DMS53 treated with DMSO at 0.1 percent for 48 hours (cell line): Measurements from ENCODE around the gene ZC3H4.
"Not testable (repeated sequence)": the region's sequence is repeated elsewhere in the genome, so short reads cannot be mapped to it uniquely, and the experiment has no call there.

Source experiments
- DNase-seq: peaks from one replicate; lab custom pipeline; 2025; ENCODE audit not compliant: unreplicated experiment; lab: John Stamatoyannopoulos, UW

Gene ZC3H4

DNA sequence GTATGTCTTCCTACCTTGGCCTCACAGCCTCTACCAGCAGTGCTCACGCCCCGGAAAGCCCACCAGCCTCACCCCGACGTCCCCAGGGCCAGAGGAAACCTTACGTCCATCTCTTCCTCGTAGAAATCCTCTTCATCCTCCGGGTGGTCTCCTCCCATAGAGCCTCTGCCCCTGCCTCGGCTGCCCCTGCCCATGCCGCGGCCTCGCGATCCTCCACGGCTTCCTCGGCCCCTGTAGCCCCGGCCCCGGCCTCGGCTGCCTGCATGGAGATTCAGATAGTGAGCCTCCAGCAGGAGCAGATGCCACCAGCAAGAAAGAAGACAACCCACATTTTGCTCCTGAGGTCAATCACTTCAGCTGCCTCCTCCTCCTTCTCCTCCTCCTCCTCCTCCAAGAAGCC, 27.3 kb downstream of the ZC3H4 start:
- no peak for DNase-seq

DNA sequence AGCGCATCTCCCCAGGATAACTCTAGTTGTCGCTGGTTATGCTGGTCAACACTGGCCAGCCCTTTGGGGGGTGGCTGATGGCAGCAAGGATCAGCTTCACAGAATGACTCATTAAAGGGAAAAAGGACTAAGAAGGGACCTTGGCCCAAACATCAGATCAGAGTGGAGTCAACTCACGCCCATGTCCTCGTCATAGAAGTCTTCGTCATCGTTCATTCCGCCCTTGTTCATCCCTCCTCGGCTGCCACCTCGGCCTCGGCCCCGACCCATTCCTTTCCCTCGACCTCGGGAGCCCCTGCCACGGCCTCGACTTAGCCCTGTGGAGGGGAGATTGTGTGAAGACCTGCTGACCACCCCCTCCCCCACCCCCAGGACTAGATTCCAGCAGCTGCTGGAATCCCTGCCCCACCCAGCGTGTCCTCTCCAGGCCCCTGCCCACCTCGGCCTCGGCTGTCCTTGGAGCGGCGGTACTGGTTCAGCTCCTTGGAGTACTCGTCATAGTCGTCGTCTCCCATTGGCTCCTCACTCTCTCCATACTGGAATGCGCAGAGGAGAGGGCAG, 28.6 kb downstream of the ZC3H4 start:
- DNase-seq: no peak

DNA sequence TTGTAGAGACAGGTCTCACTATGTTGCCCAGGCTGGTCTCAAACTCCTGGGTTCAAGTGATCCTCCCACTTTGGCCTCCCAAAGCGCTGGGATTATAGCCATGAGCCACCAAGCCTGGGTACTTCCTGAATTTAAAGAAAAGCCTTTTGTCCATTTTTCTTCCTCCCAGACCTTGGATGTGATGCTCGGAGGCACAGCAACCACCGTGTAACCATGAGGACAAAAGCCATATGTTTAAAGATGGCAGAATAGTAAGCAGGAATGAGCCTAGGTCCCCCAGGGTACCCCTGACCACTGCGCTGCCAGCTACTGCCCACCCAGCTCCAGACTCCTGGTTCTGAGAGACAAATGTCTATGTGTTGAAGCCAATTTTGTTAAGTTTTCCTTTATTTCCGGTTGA, 31.1 kb downstream of the ZC3H4 start:
- no peak for DNase-seq

DNA sequence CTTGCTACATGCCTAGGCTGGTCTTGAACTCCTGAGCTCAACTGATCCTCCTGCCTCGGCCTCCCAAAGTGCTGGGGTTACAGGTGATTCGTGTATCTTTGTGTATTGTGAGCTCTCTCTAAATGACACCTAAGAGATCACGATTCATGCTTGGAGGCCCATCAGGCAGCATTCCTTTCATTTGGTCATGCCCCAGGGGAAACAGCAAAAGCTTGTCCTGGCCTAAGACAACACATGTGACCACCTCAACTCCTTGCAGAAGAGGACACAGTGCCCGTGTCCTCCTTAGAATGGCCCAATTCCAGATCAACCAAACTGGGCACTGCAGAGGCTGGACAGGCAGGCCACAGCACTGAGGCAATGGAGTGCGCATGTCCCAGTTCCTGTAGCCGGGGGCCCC, 32.5 kb downstream of the ZC3H4 start:
- DNase-seq: no peak

- DNase-seq: not testable (repeated sequence)
Measured at GRCh38 chr19:47078351-47078750, 35.2 kb downstream of the ZC3H4 start.

DNA sequence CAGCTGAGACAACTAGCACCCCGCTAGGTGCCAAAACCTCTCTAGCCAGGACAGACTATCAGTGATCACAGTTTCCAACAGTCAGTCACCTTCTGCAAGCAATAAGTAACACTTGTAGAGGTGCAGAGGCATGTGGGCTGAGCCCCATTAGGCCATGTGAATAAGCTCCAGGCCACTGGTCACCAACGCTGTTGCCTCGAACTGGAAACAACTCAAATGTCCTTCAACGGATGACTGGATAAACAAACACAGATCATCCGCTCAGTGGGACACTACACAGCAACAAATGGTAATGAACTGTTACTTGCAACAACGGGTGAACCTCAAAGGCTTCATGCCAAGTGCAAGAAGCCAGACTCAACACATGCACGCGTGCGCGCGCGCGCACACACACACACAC, 37.6 kb downstream of the ZC3H4 start:
- peak; percentile 12 for DNase-seq

DNA sequence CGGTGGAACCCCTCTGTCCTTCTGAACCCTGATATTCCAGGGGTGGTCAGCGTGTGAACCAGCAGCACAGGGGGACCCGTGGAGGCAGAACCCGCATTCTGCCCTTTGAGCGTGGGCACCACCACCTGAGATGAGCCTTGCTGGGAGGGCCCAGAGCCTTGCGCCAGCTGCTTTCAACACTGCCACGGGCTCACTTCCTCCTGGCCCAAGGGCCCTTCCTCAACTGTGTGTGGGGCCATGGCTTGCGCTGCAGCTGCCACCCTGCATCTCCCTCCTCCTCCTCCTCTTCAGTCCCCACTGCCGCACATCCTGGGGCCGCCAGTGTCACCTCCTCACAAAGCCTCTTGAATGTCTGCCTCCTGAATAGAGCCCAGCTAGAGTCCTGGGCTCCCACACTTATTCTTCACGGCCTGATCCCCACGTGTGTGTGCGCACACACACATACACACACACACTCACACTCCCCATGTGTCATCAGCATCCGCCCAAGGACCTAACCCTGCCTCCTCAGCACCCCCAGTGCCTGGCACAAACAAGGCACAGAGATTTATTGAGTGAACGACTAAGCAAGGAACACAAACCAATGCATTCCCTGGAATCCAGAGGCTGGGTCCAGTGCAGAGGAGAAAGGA, 38.3 kb downstream of the ZC3H4 start:
- no peak for DNase-seq

GRCh38 chr19:47074621-47075020, 39.0 kb downstream of the ZC3H4 start:
- no peak for DNase-seq

GRCh38 chr19:47073574-47073973, 40.0 kb downstream of the ZC3H4 start:
- DNase-seq: no peak

- DNase-seq: no peak
Measured at GRCh38 chr19:47072323-47072722, 41.3 kb downstream of the ZC3H4 start.

GRCh38 chr19:47071731-47072130, 41.8 kb downstream of the ZC3H4 start:
- DNase-seq: no peak

- DNase-seq: no peak
Measured at GRCh38 chr19:47070756-47071155, 42.8 kb downstream of the ZC3H4 start.

GRCh38 chr19:47069795-47070194, 43.8 kb downstream of the ZC3H4 start:
- DNase-seq: no peak

- no peak for DNase-seq
Measured at GRCh38 chr19:47068876-47069406, 44.6 kb downstream of the ZC3H4 start.

DNA sequence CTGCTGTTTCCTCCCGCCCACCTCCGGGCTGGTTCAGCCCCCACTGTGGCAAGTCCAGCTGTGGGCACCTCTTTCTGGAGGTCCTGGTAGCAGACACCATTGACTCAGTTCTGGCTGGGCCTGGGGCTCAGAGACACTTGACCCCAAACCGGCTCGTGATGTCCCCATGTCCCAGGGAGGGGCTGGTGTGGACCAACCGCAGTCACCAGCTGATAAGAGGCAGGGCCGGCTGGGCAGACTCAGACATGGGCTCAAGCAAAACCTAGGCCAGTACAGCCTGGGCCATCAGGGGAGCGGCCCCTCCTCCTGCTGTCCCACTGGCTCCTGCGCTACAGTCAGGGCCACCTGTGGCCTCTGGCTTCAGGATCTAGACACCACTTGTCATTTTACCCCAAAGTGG, 45.3 kb downstream of the ZC3H4 start:
- DNase-seq: no peak

- no peak for DNase-seq
Measured at GRCh38 chr19:47067215-47067847, 46.2 kb downstream of the ZC3H4 start.

DNA sequence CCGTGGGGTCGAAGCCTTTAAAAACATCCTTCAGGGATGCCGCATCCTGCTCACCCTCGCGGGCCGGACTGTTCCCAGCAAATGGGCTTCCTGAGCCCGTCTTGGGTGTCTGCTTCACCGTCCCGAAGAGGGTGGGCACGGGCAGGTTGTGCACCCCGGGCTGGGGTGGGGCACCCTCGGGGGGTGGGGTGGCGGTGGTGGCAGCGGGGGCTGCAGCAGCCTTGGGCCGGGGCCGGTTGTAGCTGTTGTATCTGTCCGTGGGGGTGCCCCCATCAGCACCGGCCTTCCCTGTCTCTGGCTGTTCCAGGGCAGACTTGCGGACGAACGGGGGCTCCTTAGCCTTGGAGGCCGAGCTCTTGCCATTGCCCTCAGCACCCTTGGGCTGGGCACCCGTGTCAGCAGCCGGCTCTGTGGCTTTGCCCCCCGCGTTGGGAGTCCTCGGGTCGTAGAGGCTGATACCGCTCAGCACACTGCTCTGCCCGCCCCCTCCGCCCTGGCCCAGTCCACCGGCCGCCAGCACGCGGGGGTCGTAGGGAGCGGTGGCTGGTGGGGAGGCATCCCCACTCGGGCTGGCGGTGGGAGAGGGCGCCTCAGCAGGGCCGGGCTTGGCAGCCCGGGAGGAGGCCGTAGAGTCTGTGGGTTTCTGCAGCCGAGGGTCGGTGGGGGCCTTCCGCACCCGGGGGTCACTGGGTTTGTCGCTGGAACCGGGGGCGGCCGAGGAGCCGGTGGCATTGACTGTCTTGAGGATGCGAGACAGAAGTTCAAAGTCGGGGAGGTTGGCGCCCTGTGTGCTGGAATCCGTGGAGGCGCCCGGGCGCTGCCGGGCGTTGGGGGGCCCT, 47.0 kb downstream of the ZC3H4 start:
- DNase-seq: no peak

DNA sequence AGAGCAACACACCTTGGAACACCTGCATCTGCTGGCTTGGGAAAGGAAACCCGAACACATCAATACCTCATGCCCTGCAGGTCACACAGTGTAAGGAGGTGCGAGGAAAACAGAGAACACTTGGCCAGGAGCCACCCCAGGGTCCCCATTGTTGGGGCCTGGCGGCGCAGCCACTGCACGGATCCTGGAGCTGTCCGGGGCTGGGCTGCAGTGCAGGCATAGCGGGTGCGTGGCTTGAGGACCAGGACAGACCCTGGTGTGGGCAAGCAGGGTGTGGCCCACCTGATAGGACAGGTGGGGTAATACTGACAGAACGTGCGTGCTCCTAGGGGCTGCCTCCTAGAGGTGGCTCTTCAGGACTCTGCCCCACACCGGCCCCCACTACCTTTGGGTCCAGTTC, 48.3 kb downstream of the ZC3H4 start:
- DNase-seq: no peak

DNA sequence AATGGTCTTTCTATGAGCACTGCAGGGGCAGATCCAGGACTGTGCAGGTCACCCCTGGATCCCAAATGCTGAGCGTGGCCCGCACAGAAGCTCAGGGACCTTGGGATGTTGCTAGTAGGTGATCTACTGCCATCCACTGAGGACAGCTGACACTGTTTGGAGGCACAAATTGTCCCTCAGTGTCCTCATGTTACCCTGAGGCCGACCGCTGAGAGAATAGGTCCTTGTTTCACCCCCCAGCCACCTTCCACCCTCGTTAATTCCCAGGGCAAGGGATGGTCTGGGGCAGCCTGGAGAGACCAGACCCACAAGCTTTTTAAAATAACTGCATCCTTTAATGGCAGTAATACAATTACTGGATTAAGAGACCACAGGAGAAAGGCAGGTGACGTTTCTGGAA, 49.7 kb downstream of the ZC3H4 start:
- DNase-seq: no peak

DNA sequence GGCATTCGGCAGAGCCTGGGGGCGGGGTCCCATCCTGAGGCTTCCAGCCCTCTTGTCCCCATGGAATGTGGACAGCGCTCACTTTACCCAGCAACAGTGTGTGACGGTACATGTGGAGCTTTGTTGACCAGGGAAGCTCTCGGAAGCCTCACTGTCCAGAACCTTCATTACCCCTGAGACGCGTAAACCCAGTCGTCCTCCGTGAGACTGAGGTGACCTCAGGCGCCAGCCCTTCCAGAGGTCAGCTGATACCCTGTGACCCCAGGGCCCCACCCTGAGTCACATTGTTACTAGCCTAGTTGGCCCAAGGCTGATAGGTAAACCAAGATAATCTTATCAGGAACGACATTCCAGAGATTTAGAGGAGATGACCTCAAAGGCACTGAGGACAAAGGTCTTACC, 55.0 kb downstream of the ZC3H4 start:
- no peak for DNase-seq

- no peak for DNase-seq
Measured at GRCh38 chr19:47057328-47057727, 56.2 kb downstream of the ZC3H4 start.

DNA sequence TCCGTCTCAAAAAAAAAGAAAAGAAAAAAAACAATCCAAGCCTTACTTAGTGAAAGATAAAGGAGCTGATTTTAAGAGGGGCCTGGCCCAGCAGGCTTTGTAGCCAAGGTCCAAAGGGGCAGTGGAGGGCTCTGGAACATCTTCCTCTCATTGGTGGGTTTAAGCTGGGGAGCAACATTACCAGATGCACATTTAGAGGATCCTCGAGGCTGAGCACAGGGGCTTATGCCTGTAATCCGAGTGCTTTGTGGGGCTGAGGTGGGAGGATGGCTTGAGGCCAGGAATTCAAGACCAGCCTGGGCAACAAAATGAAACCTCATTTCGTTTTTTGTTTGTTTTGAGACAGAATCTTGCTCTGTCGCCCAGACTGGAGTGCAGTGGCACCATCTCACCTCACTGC, 57.2 kb downstream of the ZC3H4 start:
- no peak for DNase-seq
